HCT116 (cell line): ENCODE measurements around the gene B3GALNT1. TPM values are rescaled to one million over a fixed set of nuclear protein-coding genes. Genes with fewer than 3 reads are reported as not detected.

ENCODE experiments used
- ATAC-seq: fragments of 200-7000 bp; cut with Tn5 transposase; 2 replicates; pipeline ENCODE4 v1.9.1; 2020; ENCODE audit warnings: mild to moderate bottlenecking, moderate library complexity
- BruUV-seq: library from RNA; stranded (reverse); fragments of 400-500 nt; replicated peaks from 2 replicates; lab custom pipeline; 2021; lab: Mats Ljungman, UMichigan
- CTCF ChIA-PET: fragments of 300-600 bp; sonication (Branson Sonifier 250); formaldehyde crosslinking; loops from one replicate; lab custom pipeline; 2021; ENCODE audit warnings: antibody characterized with exemption; lab: Charles Lee
- POLR2A ChIA-PET: fragments of 300-600, 350-600 bp; sonication (Branson Sonifier 250); formaldehyde crosslinking; loops from one replicate; lab custom pipeline; 2021; ENCODE audit warnings: antibody characterized with exemption; lab: Charles Lee
- RAD21 ChIA-PET, 2 experiments: fragments of 300-600 bp; sonication (Branson Sonifier 250); formaldehyde crosslinking; loops; one replicate each; lab custom pipeline; 2023; ENCODE audit warnings: low total read pairs in 2 of 2; ENCODE audit not compliant: uncharacterized antibody in 2 of 2, unreplicated experiment in 2 of 2, low non-redundant PET in 1 of 2; lab: Charles Lee
- DNase-seq: peaks from one replicate; pipeline ENCODE4 v3.0.0-alpha.2; 2010; ENCODE audit warnings: low read depth, low spot score
- H2AFZ ChIP-seq: fragments of 200-600 bp; shearing (Covaris generic), sonication (generic); 2 replicates; pipeline ENCODE4 v1.6.1; 2017; ENCODE audit warnings: low read depth, mixed run types, mixed read lengths, antibody characterized with exemption, low read length; ENCODE audit not compliant: poor library complexity, severe bottlenecking
- H3K27ac ChIP-seq: 2 replicates; pipeline ENCODE4 v1.5.1; 2012; ENCODE audit warnings: low read depth, low read length
- H3K27me3 ChIP-seq: fragments of 200-600 bp; sonication (generic); 2 replicates; pipeline ENCODE4 v1.6.1; 2016; ENCODE audit warnings: mixed run types, low read length, mixed read lengths; ENCODE audit not compliant: insufficient read depth
- H3K36me3 ChIP-seq, 2 experiments: fragments of 200-500 bp in 1 of 2; fragments of 200-600 bp in 1 of 2; sonication (Bioruptor generic) in 1 of 2; sonication (generic) in 1 of 2; 2 replicates each; pipeline versions ENCODE4 v1.5.1 to v1.6.1; 2014 to 2016; ENCODE audit warnings: low read length in 2 of 2, inconsistent platforms in 1 of 2, mixed read lengths in 1 of 2, mixed run types in 1 of 2; ENCODE audit not compliant: insufficient read depth in 2 of 2, control insufficient read depth in 1 of 2
- H3K4me1 ChIP-seq, 2 experiments: fragments of 200-600 bp in 1 of 2; sonication (generic) in 1 of 2; 2 replicates each; pipeline versions ENCODE4 v1.5.1 to v1.6.1; 2012 to 2017; ENCODE audit warnings: low read length in 2 of 2, inconsistent platforms in 1 of 2, mild to moderate bottlenecking in 1 of 2, mixed read lengths in 1 of 2, mixed run types in 1 of 2, moderate library complexity in 1 of 2; ENCODE audit not compliant: insufficient read depth in 2 of 2, control insufficient read depth in 1 of 2
- H3K4me2 ChIP-seq: fragments of 200-600 bp; sonication (generic); 2 replicates; pipeline ENCODE4 v1.6.1; 2017; ENCODE audit warnings: mixed run types, low read length, mixed read lengths
- H3K4me3 ChIP-seq, 2 experiments: fragments of 200-600 bp in 1 of 2; sonication (generic) in 1 of 2; replicated peaks in 1 of 2; 2 replicates each; pipeline ENCODE4 v1.5.1; 2011 to 2016; ENCODE audit warnings: low read length in 2 of 2, control low read depth in 1 of 2, low read depth in 1 of 2, mild to moderate bottlenecking in 1 of 2, mixed read lengths in 1 of 2, mixed run types in 1 of 2
- H3K79me2 ChIP-seq: fragments of 200-600 bp; sonication (generic); 2 replicates; pipeline ENCODE4 v1.6.1; 2017; ENCODE audit warnings: mild to moderate bottlenecking, mixed run types, low read length, moderate library complexity, mixed read lengths; ENCODE audit not compliant: insufficient read depth
- H3K9ac ChIP-seq: fragments of 200-600 bp; sonication (generic); 2 replicates; pipeline ENCODE4 v1.6.1; 2016; ENCODE audit warnings: low read length, mixed read lengths
- H3K9me2 ChIP-seq: fragments of 200-600 bp; sonication (generic), shearing (Covaris generic); 2 replicates; pipeline ENCODE4 v1.6.1; 2017; ENCODE audit warnings: mixed run types, mild to moderate bottlenecking, moderate library complexity; ENCODE audit not compliant: insufficient read depth
- H3K9me3 ChIP-seq, 2 experiments: fragments of 200-500 bp in 1 of 2; fragments of 200-600 bp in 1 of 2; sonication (Bioruptor generic) in 1 of 2; sonication (generic) in 1 of 2; 2 replicates each; pipeline ENCODE4 v1.6.1; 2014 to 2017; ENCODE audit warnings: low read length in 2 of 2, mixed read lengths in 2 of 2, inconsistent platforms in 1 of 2, low read depth in 1 of 2, mild to moderate bottlenecking in 1 of 2, mixed run types in 1 of 2, moderate library complexity in 1 of 2; ENCODE audit not compliant: control insufficient read depth in 1 of 2, insufficient read depth in 1 of 2
- H4K20me1 ChIP-seq: fragments of 200-600 bp; sonication (generic), shearing (Covaris generic); 2 replicates; pipeline ENCODE4 v1.6.1; 2017; ENCODE audit warnings: mixed run types, mild to moderate bottlenecking, moderate library complexity; ENCODE audit not compliant: insufficient read depth
- ATF3 ChIP-seq: IDR thresholded peaks from 2 replicates; pipeline ENCODE4 v1.6.1; 2012
- CTCF ChIP-seq, 3 experiments: fragments of 200-600 bp in 1 of 3; sonication (generic) in 1 of 3; IDR thresholded peaks in 2 of 3; conservative IDR thresholded peaks in 1 of 3; 2 replicates each; pipeline ENCODE4 v1.5.1; 2012 to 2017; ENCODE audit warnings: low read depth in 2 of 3, low read length in 2 of 3, antibody characterized with exemption in 1 of 3, borderline replicate concordance in 1 of 3, control low read depth in 1 of 3, mild to moderate bottlenecking in 1 of 3, mixed read lengths in 1 of 3, mixed run types in 1 of 3, moderate library complexity in 1 of 3; ENCODE audit not compliant: insufficient read depth in 1 of 3
- EGR1 ChIP-seq: IDR thresholded peaks from 2 replicates; pipeline ENCODE4 v1.6.1; 2012; ENCODE audit warnings: low read depth
- ELF1 ChIP-seq: IDR thresholded peaks from 2 replicates; pipeline ENCODE4 v1.6.1; 2012; ENCODE audit warnings: low read depth, borderline replicate concordance
- EZH2 ChIP-seq: fragments of 200-600 bp; sonication (generic); IDR thresholded peaks from 2 replicates; pipeline ENCODE4 v1.6.1; 2017; ENCODE audit warnings: antibody characterized with exemption, mixed run types
- EZH2phosphoT487 ChIP-seq: fragments of 200-600 bp; IDR thresholded peaks from 2 replicates; pipeline ENCODE4 v1.6.1; 2018; ENCODE audit warnings: antibody characterized with exemption, borderline replicate concordance
- FOSL1 ChIP-seq: IDR thresholded peaks from 2 replicates; pipeline ENCODE4 v1.6.1; 2012; ENCODE audit warnings: low read depth
- JUND ChIP-seq: IDR thresholded peaks from 2 replicates; pipeline ENCODE4 v1.6.1; 2012
- POLR2A ChIP-seq: IDR thresholded peaks from 2 replicates; pipeline ENCODE4 v1.7.0; 2011; ENCODE audit warnings: borderline replicate concordance; ENCODE audit not compliant: insufficient read depth, insufficient read length; ENCODE audit errors: extremely low read depth
- TCF7L2 ChIP-seq: IDR thresholded peaks from 2 replicates; pipeline ENCODE4 v1.7.0; 2011; ENCODE audit warnings: borderline replicate concordance, inconsistent platforms; ENCODE audit not compliant: insufficient read depth, insufficient read length; ENCODE audit errors: extremely low read depth
- YY1 ChIP-seq: IDR thresholded peaks from 2 replicates; pipeline ENCODE4 v1.6.1; 2011; ENCODE audit warnings: low read length, low read depth, moderate library complexity, mild to moderate bottlenecking; ENCODE audit not compliant: insufficient replicate concordance; ENCODE audit errors: extremely low read depth
- ZBTB33 ChIP-seq: IDR thresholded peaks from 2 replicates; pipeline ENCODE4 v1.6.1; 2011; ENCODE audit warnings: mild to moderate bottlenecking, low read length, moderate library complexity; ENCODE audit not compliant: insufficient replicate concordance; ENCODE audit errors: extremely low read depth
- intact Hi-C: fragments of 100-400 bp; cut with micrococcal nuclease; formaldehyde crosslinking; loops from 2 replicates; pipeline ENCODE4 v1.10.0; 2022
- total RNA-seq: library from RNA; stranded (reverse); gene quantifications from one replicate; pipeline ENCODE4 v1.2.1, GENCODE V29; 2021; ENCODE audit not compliant: unreplicated experiment

B3GALNT1 gene
- total RNA-seq, 1 experiment from 2014 or later, result 9.6 TPM

DNA sequence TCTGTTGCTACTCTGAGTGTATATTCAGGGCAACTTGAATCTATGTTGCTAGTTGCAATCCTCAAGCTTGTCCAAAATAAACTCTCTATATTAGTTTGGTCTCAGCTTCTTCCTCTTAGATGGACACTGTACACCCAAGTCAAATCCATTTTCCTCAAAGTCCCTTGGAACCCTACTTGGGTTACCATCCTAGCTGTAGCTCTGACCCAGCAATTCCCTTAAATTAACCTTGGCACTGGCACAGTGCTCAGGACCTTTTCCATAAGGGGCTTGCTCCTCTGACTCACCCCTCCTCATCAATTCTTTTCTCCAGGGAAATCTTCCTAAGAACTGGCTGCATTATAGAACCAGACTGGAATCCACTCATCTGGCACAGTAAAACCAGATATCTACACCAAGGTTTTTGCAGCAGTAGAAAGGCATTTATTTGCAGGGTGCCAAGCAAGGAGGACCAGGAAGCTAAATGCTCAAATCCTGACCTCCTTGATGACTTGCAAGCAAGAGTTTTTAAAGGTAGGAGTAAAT, 44.9 kb upstream of the B3GALNT1 start:
- ChIA-PET RAD21 (no interaction called here), CTCF (no interaction called here), POLR2A (no interaction called here)
- intact Hi-C loops, result no loop called here
- H3K9me3 ChIP-seq, result no peaks in the 10 kb centered on the region
- H3K4me2 ChIP-seq, result no peak overlapping the region
- no peak for DNase-seq
- no peak for ATAC-seq
- H3K4me3 ChIP-seq, result no peak overlapping the region
- H2AFZ ChIP-seq, result no peak overlapping the region
- no TSS peak for BruUV-seq
- H3K9me2 ChIP-seq, result no peaks in the 10 kb centered on the region
- no peak overlapping the region for H3K9ac ChIP-seq
- H3K36me3 ChIP-seq, result no peaks in the 10 kb centered on the region
- H3K4me1 ChIP-seq, result no peaks in the 10 kb centered on the region
- no peaks in the 10 kb centered on the region for H3K27me3 ChIP-seq
- H4K20me1 ChIP-seq, result no peaks in the 10 kb centered on the region
- no peaks in the 10 kb centered on the region for H3K79me2 ChIP-seq
- H3K27ac ChIP-seq, result no peak overlapping the region
- no peak for TF ChIP-seq FOSL1
- no peak for TF ChIP-seq EZH2phosphoT487
- TF ChIP-seq CTCF (IDR thresholded peaks at IDR 0.05 in 2 of 3, conservative IDR thresholded peaks at IDR 0.05 in 1 of 3; ENCODE audit: borderline replicate concordance in 1 of 3, insufficient read depth in 1 of 3, low read depth in 2 of 3, low read length in 2 of 3), result no peak
- no peak for TF ChIP-seq POLR2A
- no peak for TF ChIP-seq ATF3
- TF ChIP-seq YY1, result no peak
- no peak for TF ChIP-seq ZBTB33
- no peak for TF ChIP-seq EGR1
- TF ChIP-seq TCF7L2, result no peak
- no peak for TF ChIP-seq EZH2
- TF ChIP-seq ELF1, result no peak
- TF ChIP-seq JUND, result no peak
